IPS-18a (cell line): ENCODE data around the gene CDC73.

Experiments used
- H3K27ac ChIP-seq: one replicate; pipeline ENCODE4 v1.5.1; 2013; ENCODE audit warnings: low read length
- H3K27me3 ChIP-seq: one replicate; pipeline ENCODE4 v1.6.1; 2013; ENCODE audit warnings: mild to moderate bottlenecking, low read length; ENCODE audit not compliant: control insufficient read depth, insufficient read depth
- H3K36me3 ChIP-seq: one replicate; pipeline ENCODE4 v1.6.1; 2013; ENCODE audit warnings: low read depth, low read length; ENCODE audit not compliant: control insufficient read depth
- H3K4me1 ChIP-seq: one replicate; pipeline ENCODE4 v1.6.1; 2013; ENCODE audit warnings: low read depth, low read length; ENCODE audit not compliant: control insufficient read depth
- H3K4me3 ChIP-seq: one replicate; pipeline ENCODE4 v1.5.1; 2013; ENCODE audit warnings: low read length
- H3K9ac ChIP-seq: one replicate; pipeline ENCODE4 v1.6.1; 2013; ENCODE audit warnings: mild to moderate bottlenecking, low read length, moderate library complexity
- H3K9me3 ChIP-seq: one replicate; pipeline ENCODE4 v1.6.1; 2013; ENCODE audit warnings: low read depth, low read length; ENCODE audit not compliant: control insufficient read depth

The CDC73 gene

DNA sequence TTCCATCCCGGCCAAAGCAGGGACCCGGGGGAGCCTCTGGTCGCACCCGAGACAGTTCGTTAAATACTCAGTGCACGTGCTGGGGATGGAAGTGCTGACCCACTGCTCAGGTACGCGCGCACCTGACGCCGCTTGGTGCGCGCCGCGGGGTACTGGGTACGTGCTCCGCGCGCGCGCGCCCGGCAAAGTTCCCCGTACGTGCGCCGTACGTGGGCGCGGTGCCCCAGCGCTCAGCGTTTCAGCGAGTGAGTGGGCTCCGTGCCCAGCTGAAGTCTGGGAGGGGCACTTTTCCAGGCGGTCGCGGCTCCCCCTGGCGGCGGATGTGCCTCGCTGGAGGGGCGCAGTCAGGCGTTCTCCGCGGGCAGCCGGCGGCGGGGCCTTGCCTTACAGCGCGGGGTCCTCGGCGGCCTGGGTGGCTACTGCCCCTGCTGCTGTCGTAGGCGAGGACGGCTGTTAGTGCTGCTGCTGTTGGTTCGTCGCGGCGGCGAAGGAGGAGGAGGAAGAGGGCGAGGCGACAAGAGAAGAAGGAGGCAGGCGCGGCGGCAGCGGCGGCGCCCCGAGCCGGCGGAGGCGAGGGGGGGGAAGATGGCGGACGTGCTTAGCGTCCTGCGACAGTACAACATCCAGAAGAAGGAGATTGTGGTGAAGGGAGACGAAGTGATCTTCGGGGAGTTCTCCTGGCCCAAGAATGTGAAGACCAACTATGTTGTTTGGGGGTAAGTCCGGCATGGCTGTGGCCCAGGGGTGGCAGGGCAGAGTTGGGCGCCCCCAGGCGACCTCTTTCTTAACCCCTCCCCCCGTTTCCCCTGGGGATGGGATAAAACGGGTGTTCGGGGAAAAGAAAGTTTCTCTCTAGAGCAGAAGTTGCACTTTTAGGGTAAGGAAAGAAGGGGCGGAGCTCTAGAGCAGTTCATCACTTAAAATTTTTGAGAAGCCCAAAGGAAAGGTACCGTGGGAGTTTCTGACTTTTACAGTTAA lies at the start of gene CDC73:
CDC73 (plus strand) TSS at position 416 of the 978 bp plus-strand sequence; CDS start at position 586, 170 bp downstream.
- Histone ChIP-seq H3K27ac (peak within 1 kb of the TSS; percentile 81), H3K36me3 (peaks cover 14% of the 10 kb centered on the region), H3K4me1 (peaks cover 6% of the 10 kb centered on the region), H3K4me3 (peak within 1 kb of the TSS; percentile 91), H3K9ac (peak within 1 kb of the TSS; percentile 94), H3K9me3 (no peaks in the 10 kb centered on the region), H3K27me3 (peaks cover 11% of the 10 kb centered on the region)

DNA sequence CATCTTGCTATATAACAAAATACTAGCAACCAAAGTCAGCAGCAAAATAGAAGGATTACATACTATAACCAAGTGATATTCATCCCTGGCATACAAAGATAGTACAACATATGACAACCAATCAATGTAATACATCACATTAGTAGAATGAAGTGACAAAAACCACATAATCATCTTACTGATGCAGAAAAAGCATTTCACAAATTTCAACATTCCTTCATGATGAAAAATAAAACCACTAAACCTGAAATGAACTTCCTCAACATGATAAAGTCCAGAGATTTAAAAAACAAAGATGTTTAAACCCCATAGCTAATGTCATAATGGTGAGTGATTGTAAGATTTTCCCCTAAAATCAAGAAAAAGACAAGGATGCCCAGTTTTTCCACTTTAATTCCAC lies 43.8 kb upstream of the CDC73 start:
- Histone ChIP-seq H3K4me3 (no peak overlapping the region), H3K9ac (no peak overlapping the region), H3K36me3 (peaks cover 46% of the 10 kb centered on the region), H3K27ac (no peak overlapping the region), H3K27me3 (no peaks in the 10 kb centered on the region), H3K4me1 (no peaks in the 10 kb centered on the region), H3K9me3 (no peaks in the 10 kb centered on the region)

DNA sequence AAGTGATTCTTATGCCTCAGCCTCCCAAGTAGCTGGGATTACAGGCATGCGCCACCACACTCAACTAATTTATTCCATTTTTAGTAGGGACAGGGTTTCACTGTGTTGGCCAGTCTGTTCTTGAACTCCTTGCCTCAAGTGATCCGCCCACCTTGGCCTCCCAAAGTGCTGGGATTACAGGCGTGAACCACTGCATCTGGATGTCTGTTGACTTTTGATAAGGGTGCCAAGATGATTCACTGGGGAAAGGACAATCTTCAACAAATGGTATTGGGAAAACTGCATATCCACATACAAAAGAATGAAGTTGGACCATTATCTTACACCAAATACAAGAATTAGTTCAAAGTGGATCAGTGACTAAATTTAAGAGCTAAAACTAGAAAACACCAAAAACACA lies 42.6 kb upstream of the CDC73 start:
- no peak overlapping the region for H3K27ac ChIP-seq
- peaks cover 58% of the 10 kb centered on the region for H3K36me3 ChIP-seq
- H3K4me1 ChIP-seq, result no peaks in the 10 kb centered on the region
- H3K9me3 ChIP-seq, result no peaks in the 10 kb centered on the region
- no peak overlapping the region for H3K9ac ChIP-seq
- H3K4me3 ChIP-seq, result no peak overlapping the region
- no peaks in the 10 kb centered on the region for H3K27me3 ChIP-seq

DNA sequence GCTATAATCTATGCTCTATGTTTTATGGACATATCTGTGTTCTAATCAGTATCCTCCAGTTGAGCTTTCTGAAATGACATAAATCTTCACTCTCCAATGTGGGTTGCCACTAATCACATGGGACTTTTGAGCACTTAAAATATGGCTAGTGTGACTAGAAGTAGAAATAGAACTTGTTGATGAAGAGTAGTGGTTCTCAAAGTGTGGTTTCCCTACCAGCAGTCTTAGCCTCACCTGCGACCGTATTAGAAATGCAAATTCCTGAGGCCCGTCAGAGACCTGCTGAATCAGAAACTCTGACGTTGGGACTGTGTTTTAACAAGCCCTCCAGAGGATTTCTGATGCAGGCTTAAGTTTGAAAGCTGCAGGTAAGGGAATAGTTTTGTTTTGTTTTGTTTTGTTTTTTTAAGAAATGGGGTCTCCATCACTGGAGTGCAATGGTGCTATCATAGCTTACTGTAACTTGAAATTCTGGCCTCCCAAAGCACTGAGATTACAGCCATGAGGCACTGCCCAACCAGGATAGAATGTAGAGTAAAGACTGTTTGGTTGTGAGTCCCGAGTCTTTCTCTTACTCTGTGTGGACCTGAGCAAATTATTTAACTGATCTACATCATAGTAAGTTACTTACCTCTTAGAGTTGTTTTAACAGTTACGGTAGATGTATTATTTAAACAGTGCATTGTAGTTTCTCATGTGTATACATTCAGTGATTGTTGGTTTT lies 38.3 kb upstream of the CDC73 start:
- no peak overlapping the region for H3K4me3 ChIP-seq
- no peak overlapping the region for H3K27ac ChIP-seq
- H3K4me1 ChIP-seq, result no peaks in the 10 kb centered on the region
- H3K36me3 ChIP-seq, result peaks cover 52% of the 10 kb centered on the region
- H3K9me3 ChIP-seq, result no peaks in the 10 kb centered on the region
- H3K27me3 ChIP-seq, result no peaks in the 10 kb centered on the region
- H3K9ac ChIP-seq, result no peak overlapping the region

DNA sequence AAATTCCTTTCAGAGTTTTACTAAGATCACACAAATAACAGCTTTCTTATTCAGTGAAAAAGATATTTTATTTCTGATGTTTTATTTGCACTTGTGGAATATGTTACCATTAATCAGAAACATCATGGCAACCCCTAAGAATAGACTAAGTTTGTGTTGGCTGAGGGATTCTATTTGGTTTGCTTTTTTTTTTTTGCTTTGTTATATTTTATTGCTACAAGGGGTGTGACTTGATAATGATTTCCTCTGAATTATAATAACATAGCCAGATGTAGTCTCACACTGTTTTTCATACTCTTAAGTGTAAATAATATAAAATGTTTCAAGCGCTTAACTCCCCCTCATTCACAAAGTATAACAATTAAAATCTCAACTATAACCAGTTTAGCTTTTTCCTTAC lies 36.6 kb upstream of the CDC73 start:
- no peaks in the 10 kb centered on the region for H3K27me3 ChIP-seq
- H3K36me3 ChIP-seq, result peaks cover 37% of the 10 kb centered on the region
- H3K27ac ChIP-seq, result no peak overlapping the region
- H3K4me3 ChIP-seq, result no peak overlapping the region
- H3K4me1 ChIP-seq, result no peaks in the 10 kb centered on the region
- H3K9me3 ChIP-seq, result no peaks in the 10 kb centered on the region
- no peak overlapping the region for H3K9ac ChIP-seq

DNA sequence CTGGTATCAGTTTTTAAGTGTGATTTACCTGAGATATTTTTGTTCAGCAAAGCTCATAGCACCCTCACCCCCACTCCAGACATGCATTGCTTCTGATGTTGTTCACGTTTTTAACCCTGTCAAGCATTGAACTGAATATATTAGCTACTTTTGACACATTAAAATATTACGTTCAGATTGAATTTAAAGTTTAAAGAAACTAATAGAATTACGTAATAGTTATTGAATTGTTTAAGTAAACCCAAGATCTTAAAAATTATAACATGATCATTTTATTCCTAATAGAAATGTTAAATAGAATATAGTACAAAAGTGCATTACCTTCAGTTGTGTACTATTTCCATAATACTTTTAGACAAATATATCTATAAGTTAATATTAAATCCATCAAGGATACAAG lies 35.5 kb upstream of the CDC73 start:
- H3K36me3 ChIP-seq, result peaks cover 33% of the 10 kb centered on the region
- no peaks in the 10 kb centered on the region for H3K27me3 ChIP-seq
- no peak overlapping the region for H3K4me3 ChIP-seq
- no peak overlapping the region for H3K27ac ChIP-seq
- H3K9ac ChIP-seq, result no peak overlapping the region
- H3K4me1 ChIP-seq, result no peaks in the 10 kb centered on the region
- no peaks in the 10 kb centered on the region for H3K9me3 ChIP-seq

DNA sequence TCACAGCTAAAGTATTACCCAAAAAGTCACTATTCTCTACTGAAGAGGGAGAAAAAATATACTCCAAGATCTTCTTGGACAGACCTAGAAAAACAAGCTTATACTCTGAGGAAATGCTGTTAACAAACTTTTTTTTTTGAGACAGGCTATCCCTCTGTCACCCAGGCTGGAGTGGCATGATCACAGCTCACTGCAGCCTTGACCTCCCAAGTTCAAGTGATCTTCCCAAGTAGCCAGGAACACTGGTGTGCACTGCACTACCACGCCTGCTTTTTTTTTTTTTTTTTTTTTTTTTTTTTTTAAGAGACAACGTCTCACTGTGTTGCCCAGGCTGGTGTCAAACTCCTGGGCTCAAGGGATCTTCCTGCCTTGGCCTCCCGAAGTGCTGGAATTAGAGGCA lies 33.9 kb upstream of the CDC73 start:
- Histone ChIP-seq H3K36me3 (peaks cover 29% of the 10 kb centered on the region), H3K27me3 (no peaks in the 10 kb centered on the region), H3K4me3 (no peak overlapping the region), H3K9me3 (no peaks in the 10 kb centered on the region), H3K9ac (no peak overlapping the region), H3K4me1 (no peaks in the 10 kb centered on the region), H3K27ac (no peak overlapping the region)

DNA sequence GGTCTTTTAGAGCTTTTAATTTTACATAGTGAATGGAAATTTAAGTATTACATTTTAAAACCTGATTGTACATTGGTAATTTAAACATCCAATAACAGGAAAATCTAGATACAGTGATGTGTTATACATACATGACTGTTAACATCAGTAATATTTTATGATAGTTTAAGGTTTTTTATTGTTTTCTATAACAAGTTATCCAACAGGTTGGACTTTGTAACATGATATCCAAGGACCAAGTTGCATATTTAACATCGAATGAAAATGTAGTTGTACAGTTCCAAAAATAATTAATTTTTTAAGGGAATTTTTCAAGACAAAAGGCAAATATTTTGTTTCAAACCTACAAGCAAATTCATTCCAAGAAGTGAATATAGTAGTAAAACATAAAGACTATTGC lies 31.0 kb upstream of the CDC73 start:
- Histone ChIP-seq H3K27ac (no peak overlapping the region), H3K27me3 (no peaks in the 10 kb centered on the region), H3K4me1 (no peaks in the 10 kb centered on the region), H3K36me3 (peaks cover 5% of the 10 kb centered on the region), H3K9ac (no peak overlapping the region), H3K9me3 (no peaks in the 10 kb centered on the region), H3K4me3 (no peak overlapping the region)

DNA sequence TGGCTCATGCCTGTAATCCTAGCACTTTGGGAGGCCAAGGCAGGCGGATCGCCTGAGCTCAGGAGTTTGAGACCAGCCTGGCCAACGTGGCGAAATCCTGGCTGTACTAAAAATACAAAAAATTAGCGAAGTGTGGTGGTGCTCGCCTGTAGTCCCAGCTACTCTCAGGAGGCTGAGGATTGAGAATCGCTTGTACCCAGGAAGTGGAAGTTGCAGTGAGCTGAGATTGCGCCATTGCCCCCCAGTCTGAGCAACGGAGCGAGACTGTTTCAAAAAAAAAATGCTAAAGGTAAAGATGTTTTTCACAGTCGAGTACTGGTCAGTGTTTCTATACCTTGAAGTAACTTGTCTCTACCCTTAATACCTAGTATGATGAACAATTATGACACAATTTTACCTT lies 27.7 kb upstream of the CDC73 start:
- Histone ChIP-seq H3K27ac (no peak overlapping the region), H3K36me3 (peaks cover 13% of the 10 kb centered on the region)

DNA sequence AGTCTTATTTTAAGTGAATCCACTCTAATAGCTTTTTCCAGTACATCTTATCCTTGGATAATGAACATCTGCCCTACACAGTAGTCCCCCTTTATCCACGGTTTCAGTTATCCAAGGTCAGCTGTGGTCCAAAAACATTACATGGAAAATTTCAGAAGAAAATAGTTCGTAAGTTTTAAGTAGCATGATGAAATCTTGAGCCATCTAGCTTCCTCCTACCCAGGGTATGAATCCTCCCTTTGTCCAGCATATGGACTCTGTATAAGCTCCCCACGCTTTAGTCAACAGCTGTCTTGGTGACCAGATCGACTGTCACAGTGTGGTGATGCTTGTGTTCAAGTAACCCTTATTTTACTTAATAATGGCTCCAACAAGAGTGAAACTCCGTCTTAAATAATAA lies 19.2 kb upstream of the CDC73 start:
- no peak overlapping the region for H3K4me3 ChIP-seq
- H3K36me3 ChIP-seq, result no peaks in the 10 kb centered on the region
- H3K9ac ChIP-seq, result no peak overlapping the region
- no peaks in the 10 kb centered on the region for H3K9me3 ChIP-seq
- no peak overlapping the region for H3K27ac ChIP-seq
- no peaks in the 10 kb centered on the region for H3K4me1 ChIP-seq
- H3K27me3 ChIP-seq, result peaks cover 16% of the 10 kb centered on the region

More for the DNA sequence above, 27.7 kb upstream of the CDC73 start:
- no peaks in the 10 kb centered on the region for H3K9me3 ChIP-seq
- H3K4me1 ChIP-seq, result no peaks in the 10 kb centered on the region
- no peak overlapping the region for H3K4me3 ChIP-seq
- no peaks in the 10 kb centered on the region for H3K27me3 ChIP-seq
- no peak overlapping the region for H3K9ac ChIP-seq

DNA sequence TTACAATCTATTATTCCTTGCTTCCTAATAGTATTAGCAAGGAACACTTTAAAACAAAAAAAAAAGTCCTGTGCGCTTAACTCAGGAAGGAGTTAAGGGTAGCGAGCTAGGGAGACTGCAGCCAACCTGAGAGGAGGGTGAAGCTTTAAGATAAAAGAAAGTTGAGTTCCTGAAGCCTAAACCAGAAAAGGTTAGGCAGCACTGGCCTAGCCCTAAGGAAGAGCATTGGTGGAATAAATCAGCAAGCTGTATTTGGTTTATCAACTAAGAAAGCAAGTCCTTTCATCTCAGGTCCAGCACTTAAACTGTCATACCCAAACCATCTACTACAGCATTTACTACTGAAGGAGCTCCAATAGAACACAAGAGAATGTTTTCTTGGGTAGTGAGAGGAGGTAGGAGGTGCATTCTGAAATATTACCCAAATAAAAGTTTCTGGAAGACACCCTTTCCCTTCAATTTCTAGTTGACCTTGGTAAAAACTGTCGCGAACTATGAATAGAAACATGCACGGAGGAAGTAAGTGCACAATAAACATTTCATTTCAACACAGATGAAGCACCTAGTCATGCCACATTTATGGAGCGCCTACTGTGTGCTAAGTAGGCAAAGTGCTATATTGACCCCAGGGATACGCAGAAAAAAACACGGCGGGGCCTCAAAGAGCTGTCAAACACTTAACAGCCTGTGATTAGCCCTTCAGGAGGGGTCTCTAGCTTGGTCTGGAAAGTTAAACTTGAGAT lies 17.9 kb upstream of the CDC73 start:
- Histone ChIP-seq H3K9ac (no peak overlapping the region), H3K27ac (no peak overlapping the region), H3K36me3 (no peaks in the 10 kb centered on the region), H3K9me3 (no peaks in the 10 kb centered on the region), H3K4me1 (no peaks in the 10 kb centered on the region), H3K4me3 (peak overlapping the region; percentile 90), H3K27me3 (peaks cover 16% of the 10 kb centered on the region)
